Mucosa of rectum (tissue), 2 donors: ENCODE results near the gene S100PBP.
"Not testable (repeated sequence)": the region's sequence is repeated elsewhere in the genome, so short reads cannot be mapped to it uniquely, and the experiment has no call there.

ENCODE experiments used
- H3K27ac ChIP-seq, 2 donors: one replicate each; pipeline ENCODE4 v1.7.0; 2013; ENCODE audit warnings: inconsistent platforms in 2 of 2, low read depth in 2 of 2, low read length in 2 of 2
- H3K27me3 ChIP-seq, 2 donors: one replicate each; pipeline ENCODE4 v1.7.0; 2013; ENCODE audit warnings: low read length in 2 of 2; ENCODE audit not compliant: control insufficient read depth in 2 of 2, insufficient read depth in 2 of 2
- H3K36me3 ChIP-seq, 2 donors: one replicate each; pipeline ENCODE4 v1.7.0; 2013; ENCODE audit warnings: low read length in 2 of 2; ENCODE audit not compliant: control insufficient read depth in 2 of 2, insufficient read depth in 2 of 2
- H3K4me1 ChIP-seq, 2 donors: one replicate each; pipeline ENCODE4 v1.7.0; 2013; ENCODE audit warnings: low read length in 2 of 2, mild to moderate bottlenecking in 1 of 2; ENCODE audit not compliant: control insufficient read depth in 2 of 2, insufficient read depth in 2 of 2
- H3K4me3 ChIP-seq, 2 donors: one replicate each; pipeline ENCODE4 v1.7.0; 2013; ENCODE audit warnings: low read length in 2 of 2
- H3K9ac ChIP-seq, 2 donors: one replicate each; pipeline ENCODE4 v1.7.0; 2013; ENCODE audit warnings: low read length in 2 of 2, low read depth in 1 of 2, mild to moderate bottlenecking in 1 of 2
- H3K9me3 ChIP-seq, 2 donors: one replicate each; pipeline ENCODE4 v1.7.0; 2013; ENCODE audit warnings: low read length in 2 of 2; ENCODE audit not compliant: control insufficient read depth in 2 of 2
- donor health status: healthy.
- donor health status: Normal muscosa, but diverticular disease.

Gene S100PBP

GRCh38 chr1:32899586-32900296 lies 82.3 kb downstream of the S100PBP start:
- Histone ChIP-seq H3K27me3 (peaks cover 0 to 3% of the 10 kb centered on the region in 2 donors), H3K9ac (peak overlapping the region; percentile 87 to 96), H3K9me3 (no peaks in the 10 kb centered on the region), H3K27ac (peak overlapping the region; percentile 45 to 78), H3K4me3 (peak overlapping the region; percentile 81 to 86), H3K4me1 (peaks cover 15 to 30% of the 10 kb centered on the region in 2 donors), H3K36me3 (peaks cover 23 to 24% of the 10 kb centered on the region in 2 donors)

- Histone ChIP-seq H3K27me3 (peaks cover 0 to 3% of the 10 kb centered on the region in 2 donors), H3K4me1 (peaks cover 18 to 32% of the 10 kb centered on the region in 2 donors), H3K36me3 (peaks cover 23% of the 10 kb centered on the region in 2 donors), H3K9me3 (no peaks in the 10 kb centered on the region), H3K4me3 (peak overlapping the region; percentile 81 to 86), H3K9ac (peak overlapping the region; percentile 87 to 96), H3K27ac (peak overlapping the region; percentile 78 to 85)
These were observed 83.0 kb downstream of the S100PBP start for GRCh38 chr1:32900371-32900955.

GRCh38 chr1:32900956-32901822 lies 83.7 kb downstream of the S100PBP start, which contains the start of gene TMEM54:
Gene TMEM54, minus strand, starts transcription at chr1:32901389. Its CDS starts 151 bp downstream, at chr1:32901238.
- peak within 1 kb of the TSS; percentile 95 to 96 for H3K9ac ChIP-seq
- H3K27me3 ChIP-seq = peaks cover 0 to 3% of the 10 kb centered on the region in 2 donors
- H3K27ac ChIP-seq = peak within 1 kb of the TSS; percentile 91 to 92

GRCh38 chr1:32901823-32902534 lies 84.5 kb downstream of the S100PBP start:
- peak overlapping the region; percentile 84 to 95 for H3K9ac ChIP-seq
- peaks cover 12 to 13% of the 10 kb centered on the region in 2 donors for H3K36me3 ChIP-seq
- H3K27me3 ChIP-seq = peaks cover 0 to 3% of the 10 kb centered on the region in 2 donors
- peak overlapping the region; percentile 60 to 84 for H3K4me3 ChIP-seq
- H3K9me3 ChIP-seq = no peaks in the 10 kb centered on the region
- H3K4me1 ChIP-seq = peaks cover 23 to 45% of the 10 kb centered on the region in 2 donors
- peak overlapping the region; percentile 91 to 92 for H3K27ac ChIP-seq

More at GRCh38 chr1:32900956-32901822, 83.7 kb downstream of the S100PBP start, which contains the start of gene TMEM54:
- Histone ChIP-seq H3K36me3 (peaks cover 18 to 21% of the 10 kb centered on the region in 2 donors), H3K9me3 (no peaks in the 10 kb centered on the region), H3K4me1 (peaks cover 23 to 39% of the 10 kb centered on the region in 2 donors), H3K4me3 (peak within 1 kb of the TSS; percentile 84 to 86)

GRCh38 chr1:32902535-32902920 lies 85.1 kb downstream of the S100PBP start:
- Histone ChIP-seq H3K9ac (no peak overlapping the region), H3K27me3 (peaks cover 0 to 3% of the 10 kb centered on the region in 2 donors)

GRCh38 chr1:32903991-32904785 lies 86.7 kb downstream of the S100PBP start:
- Histone ChIP-seq H3K4me3 (peak overlapping the region; percentile 22 to 46), H3K9ac (peak overlapping the region in 1 of 2 donors; percentile 54), H3K4me1 (peaks cover 23 to 52% of the 10 kb centered on the region in 2 donors), H3K27me3 (peaks cover 0 to 3% of the 10 kb centered on the region in 2 donors), H3K9me3 (no peaks in the 10 kb centered on the region), H3K27ac (peak overlapping the region; percentile 91 to 93), H3K36me3 (no peaks in the 10 kb centered on the region)

More at GRCh38 chr1:32902535-32902920, 85.1 kb downstream of the S100PBP start:
- H3K27ac ChIP-seq = peak overlapping the region; percentile 91 to 92
- peaks cover 7 to 8% of the 10 kb centered on the region in 2 donors for H3K36me3 ChIP-seq
- no peaks in the 10 kb centered on the region for H3K9me3 ChIP-seq
- peaks cover 26 to 49% of the 10 kb centered on the region in 2 donors for H3K4me1 ChIP-seq
- no peak overlapping the region for H3K4me3 ChIP-seq

- H3K36me3 ChIP-seq = no peaks in the 10 kb centered on the region
- H3K27ac ChIP-seq = peak overlapping the region; percentile 91 to 93
- peak overlapping the region; percentile 22 to 46 for H3K4me3 ChIP-seq
- peak overlapping the region; percentile 24 to 46 for H3K9ac ChIP-seq
- H3K27me3 ChIP-seq = peaks cover 0 to 3% of the 10 kb centered on the region in 2 donors
- H3K9me3 ChIP-seq = no peaks in the 10 kb centered on the region
- H3K4me1 ChIP-seq = peaks cover 19 to 50% of the 10 kb centered on the region in 2 donors
These were observed 87.3 kb downstream of the S100PBP start for GRCh38 chr1:32904797-32905196.

GRCh38 chr1:32905588-32905987 lies 88.1 kb downstream of the S100PBP start:
- H3K4me3 ChIP-seq, H3K9me3 ChIP-seq, H3K27me3 ChIP-seq, H3K36me3 ChIP-seq: not testable (repeated sequence)
- H3K9ac ChIP-seq = peak overlapping the region; percentile 32 to 46
- H3K27ac ChIP-seq = peak overlapping the region; percentile 91 to 93
- peaks cover 16 to 46% of the 10 kb centered on the region in 2 donors for H3K4me1 ChIP-seq
